Pancreas (tissue), 10 donors: ENCODE data around the gene P2RY2. TPM values are rescaled to one million over a fixed set of nuclear protein-coding genes. Genes with fewer than 3 reads are reported as not detected.

ENCODE experiments used
- ATAC-seq, 4 donors: fragments of 200-7000 bp; cut with Tn5 transposase; one replicate each; pipeline versions ENCODE4 v1.8.0 to v1.9.1; 2020; ENCODE audit warnings: mild to moderate bottlenecking in 4 of 4, moderate library complexity in 4 of 4
- DNase-seq, 6 donors: peaks; one replicate each; pipeline ENCODE4 v3.0.0-alpha.2; 2020
- FAIRE-seq: peaks from 2 replicates; lab custom pipeline; 2012; peaks lifted over from hg19 to GRCh38; lab: Jason Lieb, UNC
- H3K27ac ChIP-seq, 4 donors: fragments of 200-600 bp; sonication (generic); 1 replicate in 3 of 4; 2 replicates in 1 of 4; pipeline versions ENCODE4 v1.5.0 to v1.8.0; 2020
- H3K27me3 ChIP-seq, 4 donors: fragments of 200-600 bp; one replicate each; pipeline ENCODE4 v1.8.0; 2021
- H3K36me3 ChIP-seq, 3 donors: fragments of 200-600 bp; sonication (generic) in 1 of 3; one replicate each; pipeline versions ENCODE4 v1.5.0 to v1.8.0; 2020 to 2021
- H3K4me1 ChIP-seq, 3 donors: fragments of 200-600 bp; one replicate each; pipeline ENCODE4 v1.8.0; 2021
- H3K4me3 ChIP-seq, 4 donors: fragments of 200-600 bp; sonication (generic) in 2 of 4; one replicate each; pipeline versions ENCODE4 v1.5.0 to v1.8.0; 2020 to 2021
- H3K9me3 ChIP-seq, 4 donors: fragments of 200-600 bp; one replicate each; pipeline ENCODE4 v1.8.0; 2021
- CTCF ChIP-seq, 4 donors: fragments of 200-600 bp; sonication (generic) in 3 of 4; IDR thresholded peaks; one replicate each; pipeline versions ENCODE4 v1.5.0 to v1.8.0; 2021; ENCODE audit warnings: antibody characterized with exemption in 4 of 4
- WGBS, 2 donors: extraction: QIAGEN DNeasy Blood & Tissue Kit; methylation state at CpG; one replicate each; pipeline ENCODE4 v1.1.7; 2013; 5-methylcytosine and 5-hydroxymethylcytosine counted together
- intact Hi-C, 3 donors: fragments of 100-400 bp; cut with DNase I; formaldehyde crosslinking; loops; one replicate each; pipeline versions ENCODE4 v1.11.1 to v1.14.2; 2022
- polyA plus RNA-seq, 2 donors: library from polyadenylated mRNA; stranded (reverse); fragments of 200-250 nt; gene quantifications; one replicate each; pipeline ENCODE4 v1.2.3, GENCODE V29; 2013
- total RNA-seq, 6 donors: library from RNA; stranded (reverse); fragmentation: NEBNext Ultra II Directional in 4 of 6; extraction: Animal tissue kit (Norgen Biotek cat#: 25700) in 4 of 6; gene quantifications; one replicate each; pipeline versions ENCODE4 v1.2.1 to v1.2.4, GENCODE V29; 2021 to 2023
- donor health status: healthy with polysubstance abuse.
- donor health status: DM: no; HTN: no; CAD: no; lungs with moderate emphysema.
- donor health status: DM: no; HTN: no; CAD: no.
- donor health status: control.
- donor health status: control.
- donor health status: Bipolar disorder and iron deficiency.
- donor health status: DM: yes; HTN: yes; CAD: no.
- donor health status: DM: no; HTN: no; CAD: no.
- donor health status: DM: no; HTN: no; CAD: no.
- donor health status: DM: yes; HTN: yes; CAD: no.

P2RY2 gene
- total and polyA plus RNA-seq, 8 donors, result 0.24 to 2.0 (median 0.47) TPM

- H3K27me3 ChIP-seq, result no peaks in the 10 kb centered on the region
- no peaks in the 10 kb centered on the region for H3K4me1 ChIP-seq
- no peak for TF ChIP-seq CTCF (IDR thresholded peaks at IDR 0.05)
- H3K4me3 ChIP-seq, result no peak overlapping the region
- DNase-seq (no peak), ATAC-seq (no peak), FAIRE-seq (no peak)
- H3K36me3 ChIP-seq, result no peaks in the 10 kb centered on the region
- intact Hi-C loops, result no loop called here
- no peaks in the 10 kb centered on the region for H3K9me3 ChIP-seq
- H3K27ac ChIP-seq, result no peak overlapping the region
- WGBS, 2 donors, result 75 to 79% methylated on average over 10 of the region's 10 CpGs
Measured at GRCh38 chr11:73223998-73224730, 6.1 kb downstream of the P2RY2 start.

DNA sequence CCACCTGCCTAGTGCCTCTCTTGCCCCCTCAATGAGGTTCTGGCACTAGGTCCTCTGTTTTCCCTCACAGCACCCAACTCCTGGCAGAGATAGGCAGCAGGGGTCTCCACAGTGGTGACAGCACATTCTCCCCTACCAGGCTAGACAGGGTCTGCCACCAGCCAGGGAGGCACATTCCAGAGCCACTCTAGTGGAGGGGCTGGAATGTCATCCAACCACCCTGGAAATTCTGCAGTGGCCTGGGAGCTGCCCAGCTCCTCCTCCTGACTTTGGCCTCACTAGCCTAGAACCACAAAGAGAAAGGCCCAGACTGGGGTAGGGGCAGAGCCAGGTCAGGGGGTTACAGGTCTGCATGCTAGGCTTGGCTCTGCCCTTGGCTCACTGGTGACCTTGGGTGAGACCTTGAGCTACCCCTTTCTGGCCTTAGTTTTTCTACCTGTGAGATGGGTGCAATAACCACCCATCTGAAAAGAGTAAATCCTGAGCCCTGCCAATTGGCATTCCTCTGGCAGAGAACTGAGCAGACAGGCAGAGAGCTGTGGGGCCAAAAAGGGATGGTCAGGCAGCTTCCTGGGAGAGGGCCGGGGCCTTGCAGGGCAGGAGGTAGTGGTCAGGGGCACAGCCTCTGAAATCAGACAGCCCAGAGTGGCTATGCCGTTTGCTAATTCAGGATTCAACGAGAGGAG, 7.1 kb downstream of the P2RY2 start:
- TF ChIP-seq CTCF (IDR thresholded peaks at IDR 0.05), result no peak
- no peaks in the 10 kb centered on the region for H3K9me3 ChIP-seq
- H3K27ac ChIP-seq, result no peak overlapping the region
- FAIRE-seq, result no peak
- H3K4me1 ChIP-seq, result no peaks in the 10 kb centered on the region
- no peaks in the 10 kb centered on the region for H3K36me3 ChIP-seq
- intact Hi-C loops, result no loop called here
- H3K27me3 ChIP-seq, result no peaks in the 10 kb centered on the region
- no peak for DNase-seq
- 54 to 71% methylated on average over 3 of the region's 3 CpGs for WGBS, 2 donors
- H3K4me3 ChIP-seq, result no peak overlapping the region
- no peak for ATAC-seq

DNA sequence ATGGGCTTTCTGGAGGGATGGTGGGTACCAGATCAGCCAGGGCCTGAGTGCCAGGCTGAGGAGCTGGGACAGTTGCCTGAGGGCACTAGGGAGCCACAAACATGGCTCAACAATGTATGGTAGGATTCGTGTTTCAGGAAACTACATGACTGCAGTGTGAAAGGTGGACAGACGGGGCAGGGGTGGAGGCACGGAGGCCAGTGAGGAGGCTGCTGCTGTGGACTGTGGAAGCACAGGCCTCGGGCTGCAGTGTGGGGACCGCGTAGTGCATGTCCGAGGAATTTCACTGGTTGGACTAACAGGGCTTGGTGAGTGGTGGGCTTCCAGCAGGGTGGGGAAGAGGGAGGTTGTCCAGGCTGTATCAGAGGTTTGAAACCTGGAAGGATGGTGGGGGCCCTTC, 7.8 kb downstream of the P2RY2 start:
- no peak for DNase-seq
- WGBS, 2 donors, result 91 to 93% methylated on average over 7 of the region's 7 CpGs
- H3K9me3 ChIP-seq, result no peaks in the 10 kb centered on the region
- FAIRE-seq, result no peak
- H3K27ac ChIP-seq, result no peak overlapping the region
- no peaks in the 10 kb centered on the region for H3K36me3 ChIP-seq
- no peak for ATAC-seq
- no peaks in the 10 kb centered on the region for H3K27me3 ChIP-seq
- H3K4me3 ChIP-seq, result no peak overlapping the region
- H3K4me1 ChIP-seq, result no peaks in the 10 kb centered on the region
- intact Hi-C loops, result no loop called here
- no peak for TF ChIP-seq CTCF (IDR thresholded peaks at IDR 0.05)

GRCh38 chr11:73226297-73227006, 8.4 kb downstream of the P2RY2 start:
- H3K27ac ChIP-seq, result no peak overlapping the region
- no peaks in the 10 kb centered on the region for H3K27me3 ChIP-seq
- no peaks in the 10 kb centered on the region for H3K4me1 ChIP-seq
- intact Hi-C loops, result no loop called here
- ATAC-seq (no peak), FAIRE-seq (no peak), DNase-seq (peak in 1 of 6 donors; percentile 45)
- TF ChIP-seq CTCF (IDR thresholded peaks at IDR 0.05), result no peak
- no peaks in the 10 kb centered on the region for H3K36me3 ChIP-seq
- no peaks in the 10 kb centered on the region for H3K9me3 ChIP-seq
- WGBS, 2 donors, result 70 to 75% methylated on average over 8 of the region's 8 CpGs
- no peak overlapping the region for H3K4me3 ChIP-seq
